ENCODE measurements around the gene XYLT1. TPM values are rescaled to one million over a fixed set of nuclear protein-coding genes. Genes with fewer than 3 reads are reported as not detected.
"Not testable (repeated sequence)": the region's sequence is repeated elsewhere in the genome, so short reads cannot be mapped to it uniquely, and the experiment has no call there.

The XYLT1 gene
- polyA plus RNA-seq, 2 donors = 3.0 TPM

- Histone ChIP-seq H3K4me3 (ENCODE audit: low read depth in 1 of 2, low read length in 2 of 2) (no peak overlapping the region), H3K36me3 (ENCODE audit: control insufficient read depth in 2 of 2, insufficient read depth in 2 of 2, low read length in 1 of 2) (no peaks in the 10 kb centered on the region), H3K27me3 (ENCODE audit: control insufficient read depth in 1 of 2, insufficient read depth in 2 of 2, low read length in 2 of 2) (peaks cover 0 to 2% of the 10 kb centered on the region in 2 donors), H3K4me1 (ENCODE audit: control insufficient read depth in 2 of 2, insufficient read depth in 2 of 2, low read length in 1 of 2) (no peaks in the 10 kb centered on the region), H3K9me3 (ENCODE audit: control insufficient read depth in 2 of 2, insufficient read depth in 1 of 2, low read depth in 1 of 2, low read length in 1 of 2) (peaks cover 0 to 2% of the 10 kb centered on the region in 2 donors), H3K27ac (ENCODE audit: low read depth in 2 of 2, low read length in 1 of 2) (no peak overlapping the region)
- 89% methylated on average over 9 of the region's 9 CpGs for WGBS, 2 donors
These were observed 37.5 kb upstream of the XYLT1 start for GRCh38 chr16:17508303-17508702.

- not testable (repeated sequence) for H3K36me3 ChIP-seq (ENCODE audit: control insufficient read depth in 2 of 2, insufficient read depth in 2 of 2, low read length in 1 of 2); H3K27me3 ChIP-seq (ENCODE audit: control insufficient read depth in 1 of 2, insufficient read depth in 2 of 2, low read length in 2 of 2); H3K4me1 ChIP-seq (ENCODE audit: control insufficient read depth in 2 of 2, insufficient read depth in 2 of 2, low read length in 1 of 2); H3K4me3 ChIP-seq (ENCODE audit: low read depth in 1 of 2, low read length in 2 of 2); H3K9me3 ChIP-seq (ENCODE audit: control insufficient read depth in 2 of 2, insufficient read depth in 1 of 2, low read depth in 1 of 2, low read length in 1 of 2); H3K27ac ChIP-seq (ENCODE audit: low read depth in 2 of 2, low read length in 1 of 2)
- WGBS, 2 donors = 76 to 79% methylated on average over 8 of the region's 8 CpGs
These were observed 36.8 kb upstream of the XYLT1 start for GRCh38 chr16:17507516-17507915.

GRCh38 chr16:17505828-17506227 lies 35.1 kb upstream of the XYLT1 start:
- H3K9me3 ChIP-seq (ENCODE audit: control insufficient read depth in 2 of 2, insufficient read depth in 1 of 2, low read depth in 1 of 2, low read length in 1 of 2); H3K4me1 ChIP-seq (ENCODE audit: control insufficient read depth in 2 of 2, insufficient read depth in 2 of 2, low read length in 1 of 2); H3K4me3 ChIP-seq (ENCODE audit: low read depth in 1 of 2, low read length in 2 of 2); H3K36me3 ChIP-seq (ENCODE audit: control insufficient read depth in 2 of 2, insufficient read depth in 2 of 2, low read length in 1 of 2); H3K27me3 ChIP-seq (ENCODE audit: control insufficient read depth in 1 of 2, insufficient read depth in 2 of 2, low read length in 2 of 2); H3K27ac ChIP-seq (ENCODE audit: low read depth in 2 of 2, low read length in 1 of 2): not testable (repeated sequence)
- 93 to 94% methylated on average over 13 to 24 of the region's 26 CpGs for WGBS, 2 donors

DNA sequence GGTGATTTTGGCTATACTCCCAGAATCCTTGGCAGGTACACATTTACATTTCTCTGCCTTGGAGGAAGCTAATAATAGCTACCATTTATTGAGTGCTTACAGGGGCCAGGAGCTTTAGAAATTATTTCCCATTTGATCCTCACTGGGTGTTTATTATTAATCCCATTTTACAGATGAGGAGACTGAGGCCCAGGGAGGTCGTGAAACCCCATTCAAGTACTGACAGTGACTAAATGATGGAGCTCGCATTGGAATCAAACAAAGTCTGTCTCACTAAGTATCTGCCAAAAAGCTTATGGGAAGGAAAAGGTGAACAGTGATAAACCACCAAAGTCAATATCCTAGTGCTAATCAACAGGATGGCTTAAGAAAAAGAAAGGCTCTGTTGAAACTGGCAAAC lies 33.3 kb upstream of the XYLT1 start:
- no peak overlapping the region for H3K27ac ChIP-seq (ENCODE audit: low read depth in 2 of 2, low read length in 1 of 2)
- H3K27me3 ChIP-seq (ENCODE audit: control insufficient read depth in 1 of 2, insufficient read depth in 2 of 2, low read length in 2 of 2) = peaks cover 0 to 2% of the 10 kb centered on the region in 2 donors
- H3K4me3 ChIP-seq (ENCODE audit: low read depth in 1 of 2, low read length in 2 of 2) = no peak overlapping the region
- no peaks in the 10 kb centered on the region for H3K36me3 ChIP-seq (ENCODE audit: control insufficient read depth in 2 of 2, insufficient read depth in 2 of 2, low read length in 1 of 2)
- H3K9me3 ChIP-seq (ENCODE audit: control insufficient read depth in 2 of 2, insufficient read depth in 1 of 2, low read depth in 1 of 2, low read length in 1 of 2) = peaks cover 0 to 2% of the 10 kb centered on the region in 2 donors
- 60 to 63% methylated on average over 2 of the region's 2 CpGs for WGBS, 2 donors
- no peaks in the 10 kb centered on the region for H3K4me1 ChIP-seq (ENCODE audit: control insufficient read depth in 2 of 2, insufficient read depth in 2 of 2, low read length in 1 of 2)

- no peaks in the 10 kb centered on the region for H3K4me1 ChIP-seq (ENCODE audit: control insufficient read depth in 2 of 2, insufficient read depth in 2 of 2, low read length in 1 of 2)
- no peak overlapping the region for H3K27ac ChIP-seq (ENCODE audit: low read depth in 2 of 2, low read length in 1 of 2)
- WGBS, 2 donors = 84 to 87% methylated on average over 5 of the region's 5 CpGs
- H3K36me3 ChIP-seq (ENCODE audit: control insufficient read depth in 2 of 2, insufficient read depth in 2 of 2, low read length in 1 of 2) = no peaks in the 10 kb centered on the region
- peaks cover 0 to under 1% of the 10 kb centered on the region in 2 donors for H3K9me3 ChIP-seq (ENCODE audit: control insufficient read depth in 2 of 2, insufficient read depth in 1 of 2, low read depth in 1 of 2, low read length in 1 of 2)
- peaks cover 0 to 2% of the 10 kb centered on the region in 2 donors for H3K27me3 ChIP-seq (ENCODE audit: control insufficient read depth in 1 of 2, insufficient read depth in 2 of 2, low read length in 2 of 2)
- H3K4me3 ChIP-seq (ENCODE audit: low read depth in 1 of 2, low read length in 2 of 2) = no peak overlapping the region
These were observed 32.6 kb upstream of the XYLT1 start for GRCh38 chr16:17503331-17503730.

- H3K4me1 ChIP-seq (ENCODE audit: control insufficient read depth in 2 of 2, insufficient read depth in 2 of 2, low read length in 1 of 2) = no peaks in the 10 kb centered on the region
- no peaks in the 10 kb centered on the region for H3K9me3 ChIP-seq (ENCODE audit: control insufficient read depth in 2 of 2, insufficient read depth in 1 of 2, low read depth in 1 of 2, low read length in 1 of 2)
- no peaks in the 10 kb centered on the region for H3K36me3 ChIP-seq (ENCODE audit: control insufficient read depth in 2 of 2, insufficient read depth in 2 of 2, low read length in 1 of 2)
- no peak overlapping the region for H3K4me3 ChIP-seq (ENCODE audit: low read depth in 1 of 2, low read length in 2 of 2)
- 81 to 89% methylated on average over 9 of the region's 9 CpGs for WGBS, 2 donors
- H3K27me3 ChIP-seq (ENCODE audit: control insufficient read depth in 1 of 2, insufficient read depth in 2 of 2, low read length in 2 of 2) = no peaks in the 10 kb centered on the region
- H3K27ac ChIP-seq (ENCODE audit: low read depth in 2 of 2, low read length in 1 of 2) = no peak overlapping the region
These were observed 30.6 kb upstream of the XYLT1 start for GRCh38 chr16:17501321-17501720.

- Histone ChIP-seq H3K27me3 (ENCODE audit: control insufficient read depth in 1 of 2, insufficient read depth in 2 of 2, low read length in 2 of 2) (no peaks in the 10 kb centered on the region), H3K36me3 (ENCODE audit: control insufficient read depth in 2 of 2, insufficient read depth in 2 of 2, low read length in 1 of 2) (no peaks in the 10 kb centered on the region), H3K9me3 (ENCODE audit: control insufficient read depth in 2 of 2, insufficient read depth in 1 of 2, low read depth in 1 of 2, low read length in 1 of 2) (no peaks in the 10 kb centered on the region), H3K4me3 (ENCODE audit: low read depth in 1 of 2, low read length in 2 of 2) (no peak overlapping the region), H3K4me1 (ENCODE audit: control insufficient read depth in 2 of 2, insufficient read depth in 2 of 2, low read length in 1 of 2) (no peaks in the 10 kb centered on the region), H3K27ac (ENCODE audit: low read depth in 2 of 2, low read length in 1 of 2) (no peak overlapping the region)
- 54 to 64% methylated on average over 2 of the region's 2 CpGs for WGBS, 2 donors
These were observed 28.6 kb upstream of the XYLT1 start for GRCh38 chr16:17499223-17499902.

GRCh38 chr16:17497648-17498047 lies 26.9 kb upstream of the XYLT1 start:
- no peaks in the 10 kb centered on the region for H3K4me1 ChIP-seq (ENCODE audit: control insufficient read depth in 2 of 2, insufficient read depth in 2 of 2, low read length in 1 of 2)
- H3K4me3 ChIP-seq (ENCODE audit: low read depth in 1 of 2, low read length in 2 of 2) = no peak overlapping the region
- no peaks in the 10 kb centered on the region for H3K9me3 ChIP-seq (ENCODE audit: control insufficient read depth in 2 of 2, insufficient read depth in 1 of 2, low read depth in 1 of 2, low read length in 1 of 2)
- no peaks in the 10 kb centered on the region for H3K36me3 ChIP-seq (ENCODE audit: control insufficient read depth in 2 of 2, insufficient read depth in 2 of 2, low read length in 1 of 2)
- WGBS, 2 donors = 64 to 74% methylated on average over 3 of the region's 3 CpGs
- H3K27me3 ChIP-seq (ENCODE audit: control insufficient read depth in 1 of 2, insufficient read depth in 2 of 2, low read length in 2 of 2) = no peaks in the 10 kb centered on the region
- H3K27ac ChIP-seq (ENCODE audit: low read depth in 2 of 2, low read length in 1 of 2) = no peak overlapping the region

DNA sequence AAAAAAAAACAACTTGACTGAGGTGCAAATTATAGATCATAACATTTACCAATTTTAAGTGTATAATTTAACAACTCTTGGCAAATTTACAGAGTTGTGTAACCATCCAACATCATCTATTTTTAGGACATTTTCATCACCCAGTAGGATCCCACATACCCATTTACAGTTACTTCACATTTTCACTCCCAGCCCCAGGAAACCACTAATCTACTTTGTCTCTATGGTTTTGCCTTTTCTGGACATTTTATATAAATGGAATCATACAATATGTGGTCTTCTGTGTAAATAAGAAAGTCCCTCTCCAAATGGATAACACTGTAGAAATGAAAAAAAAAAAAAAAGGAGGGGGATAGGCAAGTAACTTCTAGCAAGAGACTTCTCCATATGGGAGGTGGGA lies 26.1 kb upstream of the XYLT1 start:
- no peaks in the 10 kb centered on the region for H3K36me3 ChIP-seq (ENCODE audit: control insufficient read depth in 2 of 2, insufficient read depth in 2 of 2, low read length in 1 of 2)
- H3K4me1 ChIP-seq (ENCODE audit: control insufficient read depth in 2 of 2, insufficient read depth in 2 of 2, low read length in 1 of 2) = no peaks in the 10 kb centered on the region
- no peaks in the 10 kb centered on the region for H3K27me3 ChIP-seq (ENCODE audit: control insufficient read depth in 1 of 2, insufficient read depth in 2 of 2, low read length in 2 of 2)
- no peak overlapping the region for H3K27ac ChIP-seq (ENCODE audit: low read depth in 2 of 2, low read length in 1 of 2)
- no peaks in the 10 kb centered on the region for H3K9me3 ChIP-seq (ENCODE audit: control insufficient read depth in 2 of 2, insufficient read depth in 1 of 2, low read depth in 1 of 2, low read length in 1 of 2)
- H3K4me3 ChIP-seq (ENCODE audit: low read depth in 1 of 2, low read length in 2 of 2) = no peak overlapping the region

DNA sequence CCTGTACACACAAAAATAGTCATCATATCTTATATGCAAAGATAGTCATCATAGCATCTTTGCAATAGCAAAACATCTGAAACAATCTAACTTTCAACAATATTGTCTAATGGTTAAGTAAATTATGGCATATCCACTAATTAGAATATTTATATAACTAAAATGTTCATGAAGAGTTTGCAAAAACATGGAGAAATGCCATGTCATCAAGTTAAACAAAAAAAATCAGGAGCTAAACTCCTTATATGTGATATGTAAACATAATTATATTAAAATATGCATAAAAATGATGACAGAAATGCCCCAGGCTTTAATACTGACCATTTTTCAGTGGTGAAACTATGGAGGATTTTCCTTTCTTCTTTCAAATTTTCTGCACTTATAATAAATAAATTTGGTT lies 22.3 kb upstream of the XYLT1 start:
- H3K36me3 ChIP-seq (ENCODE audit: control insufficient read depth in 2 of 2, insufficient read depth in 2 of 2, low read length in 1 of 2) = no peaks in the 10 kb centered on the region
- no peak overlapping the region for H3K4me3 ChIP-seq (ENCODE audit: low read depth in 1 of 2, low read length in 2 of 2)
- H3K9me3 ChIP-seq (ENCODE audit: control insufficient read depth in 2 of 2, insufficient read depth in 1 of 2, low read depth in 1 of 2, low read length in 1 of 2) = no peaks in the 10 kb centered on the region
- H3K27ac ChIP-seq (ENCODE audit: low read depth in 2 of 2, low read length in 1 of 2) = no peak overlapping the region
- H3K4me1 ChIP-seq (ENCODE audit: control insufficient read depth in 2 of 2, insufficient read depth in 2 of 2, low read length in 1 of 2) = no peaks in the 10 kb centered on the region
- H3K27me3 ChIP-seq (ENCODE audit: control insufficient read depth in 1 of 2, insufficient read depth in 2 of 2, low read length in 2 of 2) = no peaks in the 10 kb centered on the region

Data from esophagus (tissue), 2 donors.